HS-27A (cell line): ENCODE data around the gene CD247.

ENCODE experiments used
- DNase-seq: peaks from one replicate; pipeline ENCODE4 v3.0.0-alpha.2; 2012; ENCODE audit warnings: low read depth, missing footprints

Gene CD247

GRCh38 chr1:167413328-167413727, 105.0 kb downstream of the CD247 start:
- DNase-seq: no peak

GRCh38 chr1:167412920-167413319, 105.4 kb downstream of the CD247 start:
- DNase-seq: no peak

- DNase-seq: no peak
These were observed 106.3 kb downstream of the CD247 start for GRCh38 chr1:167412072-167412471.

GRCh38 chr1:167409183-167409582, 109.1 kb downstream of the CD247 start:
- DNase-seq: no peak

GRCh38 chr1:167408355-167408754, 110.0 kb downstream of the CD247 start:
- no peak for DNase-seq

- DNase-seq: no peak
These were observed 113.4 kb downstream of the CD247 start for GRCh38 chr1:167404908-167405307.

GRCh38 chr1:167404161-167404888, 114.0 kb downstream of the CD247 start:
- DNase-seq: no peak

GRCh38 chr1:167401260-167401873, 117.0 kb downstream of the CD247 start:
- peak; percentile 1 for DNase-seq

GRCh38 chr1:167400359-167400953, 117.9 kb downstream of the CD247 start:
- no peak for DNase-seq

- no peak for DNase-seq
These were observed 126.1 kb downstream of the CD247 start for GRCh38 chr1:167392200-167392696.

- DNase-seq: no peak
These were observed 129.4 kb downstream of the CD247 start for GRCh38 chr1:167388976-167389375.

GRCh38 chr1:167387251-167387910, 130.9 kb downstream of the CD247 start:
- DNase-seq: no peak
